NB4 (cell line): ENCODE data around the gene CAMKK1.

Source experiments
- TF ChIP-seq, protein P1 (sequence below): IDR thresholded peaks from one replicate; pipeline ENCODE4 v1.5.1; 2012; ENCODE audit warnings: low read depth, low read length
- TF ChIP-seq, protein P2 (sequence below): IDR thresholded peaks from 2 replicates; pipeline ENCODE4 v1.6.1; 2011; ENCODE audit warnings: low read depth, low read length

GRCh38 chr17:3890878-3891219, 2.0 kb downstream of the CAMKK1 start:
- TF ChIP-seq, protein P1, sequence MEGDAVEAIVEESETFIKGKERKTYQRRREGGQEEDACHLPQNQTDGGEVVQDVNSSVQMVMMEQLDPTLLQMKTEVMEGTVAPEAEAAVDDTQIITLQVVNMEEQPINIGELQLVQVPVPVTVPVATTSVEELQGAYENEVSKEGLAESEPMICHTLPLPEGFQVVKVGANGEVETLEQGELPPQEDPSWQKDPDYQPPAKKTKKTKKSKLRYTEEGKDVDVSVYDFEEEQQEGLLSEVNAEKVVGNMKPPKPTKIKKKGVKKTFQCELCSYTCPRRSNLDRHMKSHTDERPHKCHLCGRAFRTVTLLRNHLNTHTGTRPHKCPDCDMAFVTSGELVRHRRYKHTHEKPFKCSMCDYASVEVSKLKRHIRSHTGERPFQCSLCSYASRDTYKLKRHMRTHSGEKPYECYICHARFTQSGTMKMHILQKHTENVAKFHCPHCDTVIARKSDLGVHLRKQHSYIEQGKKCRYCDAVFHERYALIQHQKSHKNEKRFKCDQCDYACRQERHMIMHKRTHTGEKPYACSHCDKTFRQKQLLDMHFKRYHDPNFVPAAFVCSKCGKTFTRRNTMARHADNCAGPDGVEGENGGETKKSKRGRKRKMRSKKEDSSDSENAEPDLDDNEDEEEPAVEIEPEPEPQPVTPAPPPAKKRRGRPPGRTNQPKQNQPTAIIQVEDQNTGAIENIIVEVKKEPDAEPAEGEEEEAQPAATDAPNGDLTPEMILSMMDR, result no peak
- TF ChIP-seq, protein P2, sequence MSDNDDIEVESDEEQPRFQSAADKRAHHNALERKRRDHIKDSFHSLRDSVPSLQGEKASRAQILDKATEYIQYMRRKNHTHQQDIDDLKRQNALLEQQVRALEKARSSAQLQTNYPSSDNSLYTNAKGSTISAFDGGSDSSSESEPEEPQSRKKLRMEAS, result no peak
